UCSD-AML1 (cell line): Measurements from ENCODE around the gene SRPK2.

ENCODE experiments used
- DNase-seq: peaks from one replicate; lab custom pipeline; 2025; ENCODE audit not compliant: unreplicated experiment; lab: John Stamatoyannopoulos, UW

Gene SRPK2

GRCh38 chr7:105106473-105106872 is 282.2 kb downstream of the SRPK2 start:
- DNase-seq = no peak

DNA sequence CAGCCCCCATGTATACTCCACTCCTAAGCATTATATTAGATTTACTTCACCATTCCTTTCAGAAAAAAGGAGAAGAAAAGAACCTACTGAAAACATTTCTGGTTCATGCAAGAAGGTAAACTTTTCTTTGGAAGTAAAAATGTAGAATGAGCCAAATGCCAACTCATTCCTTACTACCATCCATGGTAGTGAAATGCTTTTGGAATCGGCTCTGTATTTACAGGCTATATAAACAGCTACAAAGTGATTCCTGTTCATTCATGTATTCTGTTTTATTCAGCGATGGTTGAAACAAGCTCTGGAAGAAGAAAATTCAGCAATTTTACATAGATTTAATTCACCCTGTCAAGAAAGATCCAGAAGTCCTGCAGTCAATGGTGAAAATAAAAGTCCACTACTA is 283.1 kb downstream of the SRPK2 start:
- no peak for DNase-seq

DNA sequence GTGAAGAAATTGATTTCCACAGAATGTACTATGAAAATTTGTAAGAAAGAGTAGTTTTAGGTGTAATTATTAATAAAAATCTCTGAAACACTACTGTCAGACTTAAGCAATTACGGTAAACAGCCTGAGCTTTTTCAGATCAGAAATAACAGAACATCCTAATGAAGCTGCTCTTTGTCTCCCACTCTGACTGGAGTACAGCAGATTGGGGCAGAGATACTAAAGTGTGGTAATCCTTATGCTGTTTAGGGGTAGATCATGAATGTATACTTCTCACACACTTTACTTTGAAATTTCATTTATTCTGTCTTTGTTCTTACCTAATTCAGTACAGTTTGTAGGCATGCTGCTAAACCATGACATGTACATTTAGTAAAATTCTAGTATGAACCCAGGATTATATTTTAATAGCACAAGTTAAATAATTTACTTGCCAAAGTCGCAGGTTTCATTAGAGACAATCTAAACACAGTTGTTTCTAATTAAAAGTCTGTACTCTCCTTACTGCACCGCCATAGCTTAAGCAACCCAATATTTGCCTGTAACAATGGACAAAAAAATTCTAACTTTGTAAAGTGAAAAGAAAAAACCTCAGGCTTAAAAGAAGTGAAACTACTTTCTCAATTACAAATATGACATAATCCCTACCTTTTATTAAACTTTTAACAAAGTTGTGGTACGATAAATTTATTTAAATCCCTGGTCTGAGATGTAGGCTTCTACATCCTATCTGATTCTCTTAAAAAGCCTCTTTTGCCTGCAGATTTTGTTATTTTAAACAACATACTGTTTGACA is 286.0 kb downstream of the SRPK2 start:
- no peak for DNase-seq

GRCh38 chr7:105101864-105102263 is 286.9 kb downstream of the SRPK2 start:
- no peak for DNase-seq

GRCh38 chr7:105098863-105099515 is 289.7 kb downstream of the SRPK2 start:
- no peak for DNase-seq

- DNase-seq = no peak
Measured at GRCh38 chr7:105097619-105098018, 291.1 kb downstream of the SRPK2 start.

- no peak for DNase-seq
Measured at GRCh38 chr7:105096306-105096705, 292.4 kb downstream of the SRPK2 start.

DNA sequence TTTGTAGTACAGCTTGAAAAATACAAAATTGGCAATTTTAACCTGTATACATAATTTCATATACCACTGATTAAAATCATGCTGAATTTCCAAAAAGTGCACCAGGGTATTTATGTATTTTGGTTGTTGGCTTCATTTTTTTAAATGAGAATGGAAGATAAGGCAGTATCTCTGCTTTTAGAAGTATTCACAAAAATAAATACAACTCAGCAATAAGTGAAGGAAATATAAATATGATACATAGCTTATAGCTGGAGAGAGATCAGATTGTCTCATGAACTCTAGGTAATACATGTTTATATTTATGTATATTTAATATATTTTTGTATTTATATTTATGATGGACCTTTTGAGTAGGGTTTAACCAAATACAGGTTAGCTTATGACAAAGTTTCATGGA is 293.8 kb downstream of the SRPK2 start:
- no peak for DNase-seq

DNA sequence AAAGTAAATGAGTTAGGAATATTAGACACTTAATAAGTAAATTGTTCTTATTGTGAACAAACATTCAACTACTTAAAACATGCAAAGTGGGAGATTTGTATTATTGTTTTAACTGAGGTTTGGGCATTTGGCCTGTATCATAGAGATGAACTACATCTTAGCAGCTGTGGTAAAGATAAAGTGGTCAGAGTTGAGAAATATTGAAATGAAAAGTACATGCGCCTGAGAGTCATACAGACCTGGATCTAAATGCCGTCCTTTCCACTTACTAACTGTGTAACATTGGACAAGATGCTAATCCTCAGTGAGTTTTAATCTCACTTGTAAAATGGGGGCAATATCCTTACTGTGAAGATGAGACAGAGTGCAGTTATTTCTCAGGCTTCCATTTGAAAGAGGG is 300.3 kb downstream of the SRPK2 start:
- no peak for DNase-seq

DNA sequence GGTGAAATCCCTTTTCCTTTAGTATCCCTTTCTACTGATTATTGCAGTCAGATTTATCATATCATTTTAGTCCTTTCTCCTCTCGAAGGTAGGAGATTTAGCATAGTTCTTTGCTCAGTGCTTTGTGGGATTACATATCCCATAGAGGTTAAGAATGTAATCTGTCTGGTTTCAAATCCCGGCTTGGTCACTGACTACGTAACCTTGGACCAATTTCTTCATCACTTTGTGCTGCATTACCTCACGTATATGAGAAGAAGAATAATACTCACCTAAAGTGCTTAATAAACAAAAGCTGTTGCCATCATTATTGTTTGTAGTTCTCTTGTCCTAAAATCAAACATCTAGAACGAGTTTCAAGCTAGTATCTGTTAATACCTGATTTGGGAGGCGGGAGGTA is 300.7 kb downstream of the SRPK2 start:
- DNase-seq = no peak

DNA sequence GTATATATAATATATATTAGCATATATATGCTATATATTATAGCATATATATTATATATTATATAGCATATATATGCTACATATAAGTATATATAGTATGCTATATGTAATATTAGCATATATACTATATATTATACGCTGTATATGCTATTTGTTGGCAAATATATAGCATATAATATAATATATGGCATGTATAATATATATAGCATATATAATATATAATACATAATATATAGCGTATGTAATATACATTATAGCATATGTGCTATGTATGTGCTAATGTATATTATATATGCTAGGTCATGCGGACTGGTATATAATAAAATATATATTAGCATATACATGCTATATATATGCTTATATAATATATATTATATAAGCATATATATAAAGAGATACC is 301.9 kb downstream of the SRPK2 start:
- DNase-seq = no peak

DNA sequence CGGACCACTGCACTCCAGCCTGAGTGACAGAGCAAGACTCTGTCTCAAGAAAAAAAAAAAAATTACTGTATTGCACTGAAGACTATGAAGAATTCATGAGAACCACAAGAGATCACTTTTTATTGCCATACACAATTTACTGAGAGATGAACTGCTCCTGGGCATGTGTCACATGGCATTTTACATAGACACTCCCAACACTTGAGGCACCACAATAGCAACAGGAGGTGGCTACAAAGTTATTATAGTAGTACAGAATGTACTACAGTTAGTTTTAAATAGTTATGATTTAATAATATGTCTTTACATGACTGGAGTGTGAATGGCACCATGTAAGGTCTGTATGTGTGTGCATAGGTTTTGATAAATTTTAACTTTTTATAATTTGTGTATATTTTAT is 304.1 kb downstream of the SRPK2 start:
- DNase-seq = no peak

DNA sequence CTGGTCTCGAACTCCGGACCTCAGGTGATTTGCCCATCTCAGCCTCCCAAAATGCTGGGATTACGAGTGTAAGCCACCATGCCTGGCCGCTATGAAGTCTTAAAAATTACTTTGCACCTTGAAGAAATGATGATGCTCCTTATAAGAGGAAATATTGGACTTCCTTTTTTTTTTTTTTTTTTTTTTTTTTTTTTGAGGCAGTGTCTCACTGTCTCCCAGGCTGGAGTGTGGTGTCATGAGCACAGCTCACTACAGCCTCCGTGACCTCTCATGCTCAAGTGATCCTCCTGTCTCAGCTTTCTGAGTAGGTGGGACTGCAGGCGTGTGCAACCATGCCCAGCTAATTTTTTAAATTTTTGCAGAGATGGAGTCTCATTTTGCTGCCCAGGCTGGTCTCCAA is 309.4 kb downstream of the SRPK2 start:
- no peak for DNase-seq

DNA sequence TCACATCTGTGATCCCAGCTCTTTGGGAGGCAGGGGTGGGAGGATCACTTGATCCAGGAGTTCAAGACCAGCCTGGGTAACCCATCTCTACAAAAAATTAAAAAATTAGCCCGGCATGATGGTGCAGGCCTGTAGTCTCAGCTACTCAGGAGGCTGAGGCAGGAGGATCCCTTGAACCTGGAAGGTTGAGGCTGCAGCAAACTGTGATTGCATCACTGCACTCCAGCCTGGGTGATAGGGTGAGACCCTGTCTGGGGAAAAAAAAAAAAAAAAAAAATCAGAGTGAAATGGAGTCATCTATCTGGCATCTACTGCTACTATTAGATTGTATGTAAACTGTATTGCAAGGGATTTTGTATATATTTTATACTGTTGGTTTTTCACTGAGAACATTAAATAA is 315.6 kb downstream of the SRPK2 start:
- DNase-seq = no peak

- no peak for DNase-seq
Measured at GRCh38 chr7:105068886-105069285, 319.8 kb downstream of the SRPK2 start.

DNA sequence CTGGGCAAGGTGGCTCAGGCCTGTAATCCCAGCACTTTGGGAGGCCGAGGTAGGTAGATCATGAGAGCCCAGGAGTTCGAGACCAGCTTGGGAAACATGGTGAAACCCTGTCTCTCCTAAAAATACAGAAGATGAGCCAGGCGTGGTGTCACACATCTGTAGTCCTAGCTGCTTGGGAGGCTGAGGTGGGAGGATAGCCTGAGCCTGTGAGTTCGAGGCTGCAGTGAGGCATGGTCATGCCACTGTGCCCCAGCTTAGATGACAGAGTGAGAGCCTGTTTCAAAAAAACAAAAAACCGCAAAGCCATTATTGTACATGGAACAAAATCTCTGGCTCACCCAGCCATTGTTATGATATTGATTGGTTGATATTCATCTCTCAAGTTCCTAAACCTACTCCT is 321.0 kb downstream of the SRPK2 start:
- DNase-seq = no peak
